OCI-LY7 (cell line): Measurements from ENCODE around the gene VASH1. TPM values are rescaled to one million over a fixed set of nuclear protein-coding genes. Genes with fewer than 3 reads are reported as not detected.

Source experiments
- BruUV-seq: library from RNA; stranded (reverse); fragments of 400-500 nt; replicated peaks from 2 replicates; lab custom pipeline; 2021; lab: Mats Ljungman, UMichigan
- CTCF ChIA-PET: fragments of 300-600 bp; sonication (Branson Sonifier 250); formaldehyde crosslinking; loops from one replicate; lab custom pipeline; 2022; ENCODE audit warnings: antibody characterized with exemption; ENCODE audit not compliant: unreplicated experiment; lab: Charles Lee
- POLR2A ChIA-PET: fragments of 300-600 bp; sonication (Branson Sonifier 250); formaldehyde crosslinking; loops from one replicate; lab custom pipeline; 2022; ENCODE audit warnings: antibody characterized with exemption; lab: Charles Lee
- DNase-seq: peaks from one replicate; pipeline ENCODE4 v3.0.0-alpha.2; 2015; ENCODE audit warnings: low spot score
- H2AFZ ChIP-seq: fragments of 200-600 bp; sonication (generic), shearing (Covaris generic); 2 replicates; pipeline ENCODE4 v1.6.1; 2014; ENCODE audit warnings: mild to moderate bottlenecking, antibody characterized with exemption, low read length, moderate library complexity
- H3K27ac ChIP-seq: fragments of 200-600 bp; sonication (generic); 2 replicates; pipeline ENCODE4 v1.5.1; 2014; ENCODE audit warnings: mixed run types, low read depth, mild to moderate bottlenecking, moderate library complexity, low read length, inconsistent platforms; ENCODE audit not compliant: poor library complexity, severe bottlenecking
- H3K36me3 ChIP-seq: fragments of 200-600 bp; sonication (generic); 2 replicates; pipeline ENCODE4 v1.6.1; 2014; ENCODE audit warnings: mild to moderate bottlenecking, antibody characterized with exemption, low read length, moderate library complexity, mixed read lengths; ENCODE audit not compliant: insufficient read depth
- H3K4me1 ChIP-seq: fragments of 200-600 bp; sonication (generic); 2 replicates; pipeline ENCODE4 v1.5.1; 2014; ENCODE audit warnings: mild to moderate bottlenecking, low read length; ENCODE audit not compliant: insufficient read depth, poor library complexity, severe bottlenecking
- H3K4me2 ChIP-seq: fragments of 200-600 bp; sonication (generic); 2 replicates; pipeline ENCODE4 v1.6.1; 2014; ENCODE audit warnings: mild to moderate bottlenecking, low read length
- H3K4me3 ChIP-seq: fragments of 200-600 bp; sonication (generic); 2 replicates; pipeline ENCODE4 v1.5.1; 2014; ENCODE audit warnings: mild to moderate bottlenecking, low read depth, low read length; ENCODE audit not compliant: poor library complexity, severe bottlenecking
- H3K79me2 ChIP-seq: fragments of 200-600 bp; sonication (generic); 2 replicates; pipeline ENCODE4 v1.6.1; 2016; ENCODE audit warnings: low read depth, mild to moderate bottlenecking, low read length, moderate library complexity, mixed read lengths; ENCODE audit not compliant: insufficient read depth
- H3K9me2 ChIP-seq: fragments of 200-600 bp; sonication (generic); 2 replicates; pipeline ENCODE4 v1.6.1; 2016; ENCODE audit warnings: mild to moderate bottlenecking, low read length, mixed read lengths; ENCODE audit not compliant: insufficient read depth
- H3K9me3 ChIP-seq: fragments of 200-600 bp; sonication (generic); 2 replicates; pipeline ENCODE4 v1.6.1; 2014; ENCODE audit warnings: mild to moderate bottlenecking, mixed run types, low read length, mixed read lengths
- H4K20me1 ChIP-seq: fragments of 200-600 bp; sonication (generic); 2 replicates; pipeline ENCODE4 v1.6.1; 2014; ENCODE audit warnings: mild to moderate bottlenecking, antibody characterized with exemption, low read length, moderate library complexity, mixed read lengths; ENCODE audit not compliant: insufficient read depth
- EZH2phosphoT487 ChIP-seq: fragments of 200-600 bp; sonication (generic); IDR thresholded peaks from 2 replicates; pipeline ENCODE4 v1.6.1; 2018; ENCODE audit warnings: low read depth, borderline replicate concordance, mild to moderate bottlenecking, mixed run types, antibody characterized with exemption, low read length, moderate library complexity, mixed read lengths
- intact Hi-C: fragments of 100-400 bp; cut with micrococcal nuclease; formaldehyde crosslinking; loops from one replicate; pipeline ENCODE4 v1.10.0; 2022; ENCODE audit not compliant: unreplicated experiment
- total RNA-seq, 2 experiments: library from RNA; depleted of rRNA in 1 of 2; stranded (reverse); fragments of >200 nt in 1 of 2; shearing (Covaris generic) in 1 of 2; gene quantifications; 2 replicates each; pipeline ENCODE4 v1.2.3, GENCODE V29; 2014 to 2022
- TF ChIP-seq, protein P1 (sequence below): fragments of 200-600 bp; sonication (generic); conservative IDR thresholded peaks from 2 replicates; pipeline ENCODE4 v1.5.1; 2014; ENCODE audit warnings: mild to moderate bottlenecking, antibody characterized with exemption, low read length, moderate library complexity, mixed read lengths

Gene VASH1
- total RNA-seq, 2 experiments from 2014 or later, result not detected

- no peak overlapping the region for H3K4me2 ChIP-seq
- no peaks in the 10 kb centered on the region for H4K20me1 ChIP-seq
- H3K27ac ChIP-seq, result no peak overlapping the region
- POLR2A ChIA-PET, result interaction anchor here (0.9 to 1.4 kb wide), 2 partner anchors 12 to 30 kb away, joined by 3 to 6 read pairs; no protein-coding TSS in a partner anchor
- CTCF ChIA-PET, result interaction anchor here (0.7 kb wide), 1 partner anchor 701 kb away, joined by 3 read pairs; no protein-coding TSS in a partner anchor
- H3K4me1 ChIP-seq, result no peaks in the 10 kb centered on the region
- no peaks in the 10 kb centered on the region for H3K9me3 ChIP-seq
- no TSS peak for BruUV-seq
- no peak for DNase-seq
- intact Hi-C loops, result no loop called here
- no peaks in the 10 kb centered on the region for H3K79me2 ChIP-seq
- H3K4me3 ChIP-seq, result no peak overlapping the region
- H2AFZ ChIP-seq, result no peak overlapping the region
- H3K36me3 ChIP-seq, result peaks cover 14% of the 10 kb centered on the region; the same call in 1 of the 2 replicates
- H3K9me2 ChIP-seq, result no peaks in the 10 kb centered on the region
- TF ChIP-seq, protein P1, sequence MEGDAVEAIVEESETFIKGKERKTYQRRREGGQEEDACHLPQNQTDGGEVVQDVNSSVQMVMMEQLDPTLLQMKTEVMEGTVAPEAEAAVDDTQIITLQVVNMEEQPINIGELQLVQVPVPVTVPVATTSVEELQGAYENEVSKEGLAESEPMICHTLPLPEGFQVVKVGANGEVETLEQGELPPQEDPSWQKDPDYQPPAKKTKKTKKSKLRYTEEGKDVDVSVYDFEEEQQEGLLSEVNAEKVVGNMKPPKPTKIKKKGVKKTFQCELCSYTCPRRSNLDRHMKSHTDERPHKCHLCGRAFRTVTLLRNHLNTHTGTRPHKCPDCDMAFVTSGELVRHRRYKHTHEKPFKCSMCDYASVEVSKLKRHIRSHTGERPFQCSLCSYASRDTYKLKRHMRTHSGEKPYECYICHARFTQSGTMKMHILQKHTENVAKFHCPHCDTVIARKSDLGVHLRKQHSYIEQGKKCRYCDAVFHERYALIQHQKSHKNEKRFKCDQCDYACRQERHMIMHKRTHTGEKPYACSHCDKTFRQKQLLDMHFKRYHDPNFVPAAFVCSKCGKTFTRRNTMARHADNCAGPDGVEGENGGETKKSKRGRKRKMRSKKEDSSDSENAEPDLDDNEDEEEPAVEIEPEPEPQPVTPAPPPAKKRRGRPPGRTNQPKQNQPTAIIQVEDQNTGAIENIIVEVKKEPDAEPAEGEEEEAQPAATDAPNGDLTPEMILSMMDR, result no peak
- no peak for TF ChIP-seq EZH2phosphoT487
Observed at GRCh38 chr14:76780875-76781647, 19.8 kb downstream of the VASH1 start.

DNA sequence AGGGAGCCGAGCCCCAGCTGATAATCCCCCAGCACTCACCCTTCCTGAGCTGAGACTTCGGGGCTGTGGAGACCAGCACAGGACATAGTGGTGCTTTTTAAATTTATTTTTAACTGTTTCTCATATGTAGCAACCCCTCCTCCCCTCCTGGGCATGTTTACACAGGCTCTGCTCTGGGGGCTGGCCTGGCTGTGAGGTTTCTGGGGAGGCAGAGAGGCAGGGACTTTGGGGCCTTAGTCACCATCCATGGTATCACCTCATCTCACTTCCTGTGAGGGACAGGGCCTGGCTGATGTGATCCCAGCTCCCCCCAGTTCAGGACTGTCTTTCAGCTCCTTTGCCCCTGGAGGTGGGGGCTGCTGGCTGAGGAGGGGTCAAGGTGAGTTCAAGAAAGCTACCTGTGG lies 20.4 kb downstream of the VASH1 start:
- H3K4me1 ChIP-seq, result no peaks in the 10 kb centered on the region
- peaks cover 18% of the 10 kb centered on the region for H3K36me3 ChIP-seq
- H3K4me2 ChIP-seq, result no peak overlapping the region
- no peaks in the 10 kb centered on the region for H3K9me2 ChIP-seq
- no peak overlapping the region for H3K27ac ChIP-seq
- CTCF ChIA-PET, result no interaction called here
- DNase-seq, result no peak
- no peak for TF ChIP-seq EZH2phosphoT487
- TF ChIP-seq, protein P1, result no peak
- no peaks in the 10 kb centered on the region for H4K20me1 ChIP-seq
- no peak overlapping the region for H2AFZ ChIP-seq
- POLR2A ChIA-PET, result interaction anchor here (1.4 kb wide), 1 partner anchor 12 kb away, joined by 3 read pairs; no protein-coding TSS in a partner anchor
- no peaks in the 10 kb centered on the region for H3K9me3 ChIP-seq
- no TSS peak for BruUV-seq
- no peaks in the 10 kb centered on the region for H3K79me2 ChIP-seq
- H3K4me3 ChIP-seq, result no peak overlapping the region
- intact Hi-C loops, result no loop called here
